Esophagus muscularis mucosa (tissue), 4 donors: ENCODE results near the gene PIF1. TPM values are rescaled to one million over a fixed set of nuclear protein-coding genes. Genes with fewer than 3 reads are reported as not detected.

ENCODE experiments used
- DNase-seq: peaks from one replicate; pipeline ENCODE4 v3.0.0-alpha.2; 2017; ENCODE audit errors: extremely low spot score
- H3K27ac ChIP-seq, 4 donors: fragments of 200-600 bp; sonication (generic); replicated peaks in 1 of 4; 1 replicate in 3 of 4; 2 replicates in 1 of 4; pipeline ENCODE4 v1.5.1; 2016 to 2019; ENCODE audit warnings: mild to moderate bottlenecking in 1 of 4
- H3K27me3 ChIP-seq, 4 donors: fragments of 200-600 bp; sonication (generic); one replicate each; pipeline versions ENCODE4 v1.5.1 to v1.6.0; 2016 to 2019
- H3K36me3 ChIP-seq, 4 donors: fragments of 200-600 bp; sonication (generic); one replicate each; pipeline ENCODE4 v1.5.1; 2016 to 2019
- H3K4me1 ChIP-seq, 4 donors: fragments of 200-600 bp; sonication (generic); one replicate each; pipeline ENCODE4 v1.5.1; 2016 to 2019
- H3K4me3 ChIP-seq, 4 donors: fragments of 200-600 bp; sonication (generic); 1 replicate in 2 of 4; 2 replicates in 2 of 4; pipeline ENCODE4 v1.5.1; 2016 to 2019; ENCODE audit warnings: mild to moderate bottlenecking in 4 of 4, moderate library complexity in 1 of 4
- H3K9me3 ChIP-seq, 4 donors: fragments of 200-600 bp; sonication (generic); 1 replicate in 3 of 4; 2 replicates in 1 of 4; pipeline ENCODE4 v1.5.1; 2016 to 2019
- EP300 ChIP-seq: sonication (generic); formaldehyde crosslinking; IDR thresholded peaks from one replicate; pipeline ENCODE4 v1.6.1; 2017; ENCODE audit warnings: antibody characterized with exemption
- POLR2A ChIP-seq: fragments of 450-650 bp; IDR thresholded peaks from one replicate; pipeline ENCODE4 v1.6.1; 2017; ENCODE audit warnings: antibody characterized with exemption, moderate library complexity, mild to moderate bottlenecking, low read depth
- POLR2AphosphoS5 ChIP-seq, 2 donors: sonication (generic); formaldehyde crosslinking; IDR thresholded peaks; one replicate each; pipeline ENCODE4 v1.6.1; 2017; ENCODE audit warnings: antibody characterized with exemption in 2 of 2
- WGBS: methylation state at CpG from one replicate; pipeline ENCODE4 v1.1.5; 2018; 5-methylcytosine and 5-hydroxymethylcytosine counted together
- intact Hi-C: fragments of 100-400 bp; cut with DNase I; formaldehyde crosslinking; loops from one replicate; pipeline ENCODE4 v1.15.1; 2023
- total RNA-seq, 4 donors: library from RNA; depleted of rRNA; stranded (reverse); fragments of >200 nt; gene quantifications; one replicate each; pipeline versions ENCODE4 v1.1.0 to v1.2.1, GENCODE V29; 2016
- TF ChIP-seq, protein P1 (sequence below), 3 experiments: fragments of 200-600 bp in 2 of 3; fragments of 450-650 bp in 1 of 3; sonication (generic) in 2 of 3; IDR thresholded peaks; one replicate each; pipeline ENCODE4 v1.5.1; 2017 to 2019; ENCODE audit warnings: antibody characterized with exemption in 3 of 3, mild to moderate bottlenecking in 2 of 3, moderate library complexity in 1 of 3

Gene PIF1
- total RNA-seq, 4 donors from 2014 or later = 0.78 to 4.4 (median 2.0) TPM

DNA sequence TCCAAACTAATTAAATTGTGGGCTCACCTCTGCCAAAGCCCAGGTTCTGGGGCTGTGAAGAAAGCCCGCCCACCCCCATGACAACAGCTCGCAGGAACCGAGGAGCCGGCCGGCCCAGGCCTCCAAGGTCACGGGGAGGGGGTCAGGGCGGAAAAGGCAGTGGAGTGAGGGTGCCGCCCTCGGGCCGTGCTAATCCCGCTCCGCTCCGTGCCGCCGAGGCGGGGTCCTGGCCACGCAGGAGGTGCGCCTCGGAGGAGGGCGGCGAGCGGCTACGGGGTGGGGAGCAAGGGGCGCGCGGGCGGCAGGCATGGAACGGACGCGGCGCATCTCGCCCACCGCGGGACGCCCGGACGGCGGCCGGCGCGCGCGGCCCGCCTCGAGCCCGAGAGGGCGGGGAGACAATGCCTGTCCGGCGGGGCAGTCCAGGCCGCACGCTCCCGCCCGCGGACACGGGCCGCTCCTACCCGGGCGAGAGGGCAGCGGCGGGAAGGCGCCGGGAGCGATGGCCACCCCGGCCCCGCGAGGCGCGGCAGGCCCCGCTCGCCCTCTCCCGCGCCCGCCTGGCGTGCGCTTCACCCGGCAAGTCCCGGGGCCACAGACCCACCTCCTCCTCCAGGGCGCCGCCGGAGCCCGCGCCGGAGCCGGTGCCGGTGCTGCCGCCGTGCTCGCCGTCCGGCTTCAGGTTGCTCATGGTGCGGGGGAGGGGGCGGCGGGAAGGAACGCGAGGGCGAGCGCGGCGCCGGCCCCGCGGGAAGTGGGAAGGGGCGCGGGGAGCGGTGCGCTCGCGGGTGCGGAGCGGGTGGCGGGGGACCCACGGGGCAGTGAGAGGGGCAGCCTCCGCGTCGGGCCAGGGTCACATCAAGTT lies 50.6 kb downstream of the PIF1 start:
- Histone ChIP-seq H3K4me3 (peak overlapping the region; percentile 82 to 97 (median 90)), H3K27ac (peak overlapping the region; percentile 91 to 98 (median 97)), H3K36me3 (no peaks in the 10 kb centered on the region), H3K27me3 (no peaks in the 10 kb centered on the region), H3K9me3 (no peaks in the 10 kb centered on the region), H3K4me1 (peaks cover 20 to 75% (median 60%) of the 10 kb centered on the region in 4 donors)
- intact Hi-C loops = loop anchor here (2.0 kb wide), 2 partner anchors 26 to 34 kb away; no protein-coding TSS in a partner anchor
- DNase-seq = no peak
- under 1% methylated on average over 33 of the region's 115 CpGs for WGBS
- TF ChIP-seq POLR2AphosphoS5 (IDR thresholded peaks at IDR 0.05) = no peak
- TF ChIP-seq EP300 = no peak
- TF ChIP-seq, protein P1, sequence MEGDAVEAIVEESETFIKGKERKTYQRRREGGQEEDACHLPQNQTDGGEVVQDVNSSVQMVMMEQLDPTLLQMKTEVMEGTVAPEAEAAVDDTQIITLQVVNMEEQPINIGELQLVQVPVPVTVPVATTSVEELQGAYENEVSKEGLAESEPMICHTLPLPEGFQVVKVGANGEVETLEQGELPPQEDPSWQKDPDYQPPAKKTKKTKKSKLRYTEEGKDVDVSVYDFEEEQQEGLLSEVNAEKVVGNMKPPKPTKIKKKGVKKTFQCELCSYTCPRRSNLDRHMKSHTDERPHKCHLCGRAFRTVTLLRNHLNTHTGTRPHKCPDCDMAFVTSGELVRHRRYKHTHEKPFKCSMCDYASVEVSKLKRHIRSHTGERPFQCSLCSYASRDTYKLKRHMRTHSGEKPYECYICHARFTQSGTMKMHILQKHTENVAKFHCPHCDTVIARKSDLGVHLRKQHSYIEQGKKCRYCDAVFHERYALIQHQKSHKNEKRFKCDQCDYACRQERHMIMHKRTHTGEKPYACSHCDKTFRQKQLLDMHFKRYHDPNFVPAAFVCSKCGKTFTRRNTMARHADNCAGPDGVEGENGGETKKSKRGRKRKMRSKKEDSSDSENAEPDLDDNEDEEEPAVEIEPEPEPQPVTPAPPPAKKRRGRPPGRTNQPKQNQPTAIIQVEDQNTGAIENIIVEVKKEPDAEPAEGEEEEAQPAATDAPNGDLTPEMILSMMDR (IDR thresholded peaks at IDR 0.05) = no peak
- TF ChIP-seq POLR2A = no peak

DNA sequence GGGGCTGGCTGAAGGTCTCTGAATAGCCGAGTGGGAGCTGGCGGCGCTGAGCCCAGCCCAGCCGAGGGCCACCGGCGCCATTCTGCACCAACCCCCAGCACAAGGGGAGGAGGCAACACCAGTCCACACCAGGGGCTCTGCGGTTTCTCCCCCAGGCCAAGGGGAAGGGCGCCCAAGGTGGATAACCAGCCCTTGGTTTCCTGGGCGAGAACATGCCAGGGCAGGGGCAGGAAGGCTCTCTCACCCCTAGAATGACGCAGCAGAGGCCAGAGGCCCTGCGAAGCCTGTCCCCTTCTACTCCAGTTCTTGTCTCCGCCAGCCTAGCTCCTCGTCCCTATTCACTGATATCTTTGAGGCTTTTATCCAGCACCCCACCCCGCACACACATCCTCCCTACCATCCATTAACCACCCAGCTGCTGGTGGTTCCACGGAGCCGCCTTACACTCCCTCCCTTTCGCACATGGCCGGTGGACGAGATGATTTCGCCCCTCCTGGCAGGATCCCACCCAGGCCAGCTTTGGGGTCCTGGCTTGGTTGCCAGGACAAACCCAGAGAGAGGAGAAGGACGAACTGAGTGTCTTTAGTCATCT lies 51.3 kb downstream of the PIF1 start:
- intact Hi-C loops = loop anchor here (2.0 kb wide), 2 partner anchors 25 to 33 kb away; no protein-coding TSS in a partner anchor
- H3K4me3 ChIP-seq = peak overlapping the region; percentile 82 to 97 (median 90)
- H3K9me3 ChIP-seq = no peaks in the 10 kb centered on the region
- 45% methylated on average over 21 of the region's 21 CpGs for WGBS
- peak overlapping the region; percentile 91 to 98 (median 97) for H3K27ac ChIP-seq
- no peaks in the 10 kb centered on the region for H3K27me3 ChIP-seq
- no peak for DNase-seq
- peaks cover 20 to 75% (median 60%) of the 10 kb centered on the region in 4 donors for H3K4me1 ChIP-seq
- no peaks in the 10 kb centered on the region for H3K36me3 ChIP-seq
- TF ChIP-seq EP300 (no peak), POLR2AphosphoS5 (IDR thresholded peaks at IDR 0.05) (peak in 1 of 2 donors; percentile 41), POLR2A (no peak)
- TF ChIP-seq, protein P1 (IDR thresholded peaks at IDR 0.05) = no peak

DNA sequence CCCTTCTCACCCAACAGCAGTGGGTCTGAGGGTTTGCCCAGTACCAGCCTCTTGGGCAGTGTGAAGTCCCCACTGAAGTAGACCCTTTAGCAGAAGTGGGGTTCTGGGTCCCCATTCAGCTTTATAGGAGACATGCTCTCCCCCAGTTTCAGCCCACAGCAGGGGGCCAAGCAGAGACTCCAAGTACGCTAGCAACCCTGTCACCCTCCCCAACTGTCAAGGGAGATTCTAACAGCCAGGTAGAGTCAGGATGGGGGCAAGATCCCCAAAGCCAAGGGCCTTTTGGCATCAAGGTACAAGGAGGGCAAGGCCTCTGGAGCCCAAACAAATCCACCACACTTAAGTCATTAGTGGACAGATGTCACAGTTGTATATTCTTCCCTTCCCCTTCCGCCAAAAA lies 51.8 kb downstream of the PIF1 start:
- Histone ChIP-seq H3K9me3 (no peaks in the 10 kb centered on the region), H3K27me3 (no peaks in the 10 kb centered on the region), H3K27ac (peak overlapping the region; percentile 91 to 98 (median 97)), H3K4me3 (peak overlapping the region; percentile 82 to 97 (median 90)), H3K4me1 (peaks cover 20 to 75% (median 62%) of the 10 kb centered on the region in 4 donors), H3K36me3 (no peaks in the 10 kb centered on the region)
- DNase-seq = no peak
- WGBS = 40% methylated on average over 2 of the region's 2 CpGs
- TF ChIP-seq EP300 (no peak), POLR2AphosphoS5 (IDR thresholded peaks at IDR 0.05) (no peak), POLR2A (no peak)
- TF ChIP-seq, protein P1 (IDR thresholded peaks at IDR 0.05) = no peak
- intact Hi-C loops = loop anchor here (2.0 kb wide), 2 partner anchors 25 to 33 kb away; no protein-coding TSS in a partner anchor

DNA sequence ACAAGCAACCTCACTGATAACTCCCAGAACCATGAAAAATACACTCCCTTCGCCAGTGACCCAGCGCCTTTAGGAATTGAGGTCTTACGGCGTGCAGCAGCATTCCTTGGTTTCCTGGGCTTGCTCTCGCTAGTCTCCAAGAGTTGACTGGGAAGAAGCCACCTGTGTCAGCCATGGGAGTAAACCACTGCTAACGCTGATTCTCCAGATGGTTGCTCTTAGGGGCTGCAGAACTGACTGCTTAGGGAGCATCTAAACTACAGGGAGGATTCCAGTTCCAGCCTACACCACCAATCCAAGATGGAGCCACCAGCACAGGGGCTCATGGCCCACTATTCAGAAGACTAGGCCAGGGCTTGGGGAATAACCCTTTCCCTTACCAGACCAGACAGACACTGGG lies 52.5 kb downstream of the PIF1 start:
- Histone ChIP-seq H3K9me3 (no peaks in the 10 kb centered on the region), H3K27me3 (no peaks in the 10 kb centered on the region), H3K27ac (peak overlapping the region; percentile 91 to 98 (median 97)), H3K4me3 (peak overlapping the region; percentile 82 to 97 (median 90)), H3K36me3 (no peaks in the 10 kb centered on the region), H3K4me1 (peaks cover 20 to 80% (median 65%) of the 10 kb centered on the region in 4 donors)
- 76% methylated on average over 6 of the region's 6 CpGs for WGBS
- intact Hi-C loops = no loop called here
- TF ChIP-seq, protein P1 (IDR thresholded peaks at IDR 0.05) = no peak
- TF ChIP-seq EP300 (no peak), POLR2A (no peak), POLR2AphosphoS5 (IDR thresholded peaks at IDR 0.05) (no peak)
- DNase-seq = no peak
